Trophoblast cell (in vitro differentiated cells and primary cell): ENCODE results near the gene SMIM12.
"Not testable (repeated sequence)": the region's sequence is repeated elsewhere in the genome, so short reads cannot be mapped to it uniquely, and the experiment has no call there.

Experiments used
- DNase-seq, 2 donors: peaks; one replicate each; pipeline ENCODE4 v3.0.0-alpha.2; 2016
- H2AFZ ChIP-seq: 2 replicates; pipeline ENCODE4 v1.6.1; 2013; ENCODE audit warnings: low read length, moderate library complexity, mild to moderate bottlenecking; ENCODE audit not compliant: insufficient read depth, poor library complexity
- H2AK5ac ChIP-seq: 2 replicates; pipeline ENCODE4 v1.6.1; 2013; ENCODE audit warnings: mild to moderate bottlenecking, low read length
- H2BK120ac ChIP-seq: 2 replicates; pipeline ENCODE4 v1.6.1; 2013; ENCODE audit warnings: low read length, mild to moderate bottlenecking, moderate library complexity; ENCODE audit not compliant: insufficient read depth, poor library complexity
- H2BK12ac ChIP-seq: 2 replicates; pipeline ENCODE4 v1.6.1; 2013; ENCODE audit warnings: mild to moderate bottlenecking, low read length, moderate library complexity
- H2BK5ac ChIP-seq: 2 replicates; pipeline ENCODE4 v1.6.1; 2013; ENCODE audit warnings: low read length, low read depth, moderate library complexity, mild to moderate bottlenecking; ENCODE audit not compliant: poor library complexity
- H3K14ac ChIP-seq: 2 replicates; pipeline ENCODE4 v1.6.1; 2013; ENCODE audit warnings: mild to moderate bottlenecking, low read length
- H3K18ac ChIP-seq: 2 replicates; pipeline ENCODE4 v1.6.1; 2013; ENCODE audit warnings: mild to moderate bottlenecking, low read length
- H3K23ac ChIP-seq: 2 replicates; pipeline ENCODE4 v1.6.1; 2013; ENCODE audit warnings: low read length
- H3K27ac ChIP-seq: 2 replicates; pipeline ENCODE4 v1.5.1; 2013; ENCODE audit warnings: low read depth, mild to moderate bottlenecking, inconsistent platforms, low read length, moderate library complexity
- H3K27me3 ChIP-seq: 2 replicates; pipeline ENCODE4 v1.6.1; 2013; ENCODE audit warnings: inconsistent platforms, mild to moderate bottlenecking, low read length, moderate library complexity; ENCODE audit not compliant: insufficient read depth
- H3K36me3 ChIP-seq, 2 experiments: 1 replicate in 1 of 2; 2 replicates in 1 of 2; pipeline ENCODE4 v1.6.1; 2013; ENCODE audit warnings: low read length in 2 of 2, mild to moderate bottlenecking in 2 of 2, moderate library complexity in 1 of 2; ENCODE audit not compliant: insufficient read depth in 2 of 2, control insufficient read depth in 1 of 2
- H3K4ac ChIP-seq: 2 replicates; pipeline ENCODE4 v1.6.1; 2013; ENCODE audit warnings: low read depth, mild to moderate bottlenecking, low read length, moderate library complexity
- H3K4me1 ChIP-seq, 2 experiments: 1 replicate in 1 of 2; 2 replicates in 1 of 2; pipeline ENCODE4 v1.6.1; 2013; ENCODE audit warnings: low read length in 2 of 2, mild to moderate bottlenecking in 2 of 2, moderate library complexity in 1 of 2; ENCODE audit not compliant: insufficient read depth in 2 of 2, control insufficient read depth in 1 of 2
- H3K4me2 ChIP-seq: 2 replicates; pipeline ENCODE4 v1.6.1; 2013; ENCODE audit warnings: inconsistent platforms, mild to moderate bottlenecking, low read length, moderate library complexity
- H3K4me3 ChIP-seq: 2 replicates; pipeline ENCODE4 v1.5.1; 2013; ENCODE audit warnings: mild to moderate bottlenecking, low read depth, low read length, inconsistent platforms
- H3K79me1 ChIP-seq: one replicate; pipeline ENCODE4 v1.6.1; 2013; ENCODE audit warnings: low read length
- H3K79me2 ChIP-seq: 2 replicates; pipeline ENCODE4 v1.6.1; 2013; ENCODE audit warnings: low read length, mild to moderate bottlenecking; ENCODE audit not compliant: control insufficient read depth, insufficient read depth, poor library complexity
- H3K9ac ChIP-seq: 2 replicates; pipeline ENCODE4 v1.6.1; 2013; ENCODE audit warnings: mild to moderate bottlenecking, low read length
- H3K9me3 ChIP-seq: 2 replicates; pipeline ENCODE4 v1.6.1; 2013; ENCODE audit warnings: low read depth, mild to moderate bottlenecking, control low read depth, inconsistent platforms, low read length; ENCODE audit not compliant: insufficient read depth
- H4K12ac ChIP-seq: 2 replicates; pipeline ENCODE4 v1.6.1; 2013; ENCODE audit warnings: low read depth, mild to moderate bottlenecking, low read length, moderate library complexity
- H4K8ac ChIP-seq: 2 replicates; pipeline ENCODE4 v1.6.1; 2013; ENCODE audit warnings: low read depth, mild to moderate bottlenecking, low read length, moderate library complexity
- H4K91ac ChIP-seq: one replicate; pipeline ENCODE4 v1.6.1; 2013; ENCODE audit warnings: low read depth, mild to moderate bottlenecking, low read length, moderate library complexity
- WGBS: extraction: QIAGEN DNeasy Blood & Tissue Kit; methylation state at CpG from one replicate; pipeline ENCODE4 v1.1.7; 2013; ENCODE audit warnings: missing lambda C conversion rate; ENCODE audit not compliant: insufficient read length, insufficient coverage; ENCODE audit errors: extremely low coverage; 5-methylcytosine and 5-hydroxymethylcytosine counted together

Gene SMIM12

GRCh38 chr1:34824817-34825454 lies 34.6 kb downstream of the SMIM12 start:
- H3K9ac ChIP-seq: no peak overlapping the region
- H2BK5ac ChIP-seq: no peak overlapping the region
- no peak overlapping the region for H2AK5ac ChIP-seq
- WGBS: no CpG with 5 or more reads among the region's 3 CpGs
- no peaks in the 10 kb centered on the region for H3K79me2 ChIP-seq
- DNase-seq: no peak
- no peak overlapping the region for H3K18ac ChIP-seq
- H3K14ac ChIP-seq: no peak overlapping the region
- no peak overlapping the region for H2BK120ac ChIP-seq
- no peak overlapping the region for H4K91ac ChIP-seq
- H2AFZ ChIP-seq: no peak overlapping the region
- H3K36me3 ChIP-seq: no peaks in the 10 kb centered on the region
- no peak overlapping the region for H3K23ac ChIP-seq
- H2BK12ac ChIP-seq: no peak overlapping the region
- no peak overlapping the region for H3K4me2 ChIP-seq
- H3K79me1 ChIP-seq: peaks cover 1% of the 10 kb centered on the region
- no peaks in the 10 kb centered on the region for H3K27me3 ChIP-seq
- H4K12ac ChIP-seq: no peak overlapping the region
- no peak overlapping the region for H3K4ac ChIP-seq
- no peaks in the 10 kb centered on the region for H3K9me3 ChIP-seq
- no peak overlapping the region for H4K8ac ChIP-seq
- H3K4me3 ChIP-seq: no peak overlapping the region
- H3K4me1 ChIP-seq: peaks cover 8 to 10% of the 10 kb centered on the region in 2 experiments
- no peak overlapping the region for H3K27ac ChIP-seq

- no peak overlapping the region for H2BK12ac ChIP-seq
- no peak overlapping the region for H3K4me3 ChIP-seq
- no peak overlapping the region for H2AK5ac ChIP-seq
- no peak overlapping the region for H4K91ac ChIP-seq
- peaks cover 1% of the 10 kb centered on the region for H3K79me1 ChIP-seq
- H4K8ac ChIP-seq: no peak overlapping the region
- no peaks in the 10 kb centered on the region for H3K27me3 ChIP-seq
- no peaks in the 10 kb centered on the region for H3K9me3 ChIP-seq
- H2AFZ ChIP-seq: no peak overlapping the region
- H3K23ac ChIP-seq: no peak overlapping the region
- H3K4me1 ChIP-seq: peaks cover 8 to 10% of the 10 kb centered on the region in 2 experiments
- H3K4me2 ChIP-seq: no peak overlapping the region
- no peak overlapping the region for H3K9ac ChIP-seq
- no CpG with 5 or more reads among the region's 3 CpGs for WGBS
- H3K27ac ChIP-seq: no peak overlapping the region
- H3K79me2 ChIP-seq: no peaks in the 10 kb centered on the region
- H3K18ac ChIP-seq: no peak overlapping the region
- H3K36me3 ChIP-seq: no peaks in the 10 kb centered on the region
- no peak overlapping the region for H2BK5ac ChIP-seq
- H4K12ac ChIP-seq: no peak overlapping the region
- H3K4ac ChIP-seq: no peak overlapping the region
- H3K14ac ChIP-seq: no peak overlapping the region
- H2BK120ac ChIP-seq: no peak overlapping the region
- DNase-seq: no peak
Observed at GRCh38 chr1:34822202-34822601, 37.3 kb downstream of the SMIM12 start.

- H2BK5ac ChIP-seq, H3K4ac ChIP-seq, H3K4me1 ChIP-seq: not testable (repeated sequence)
Observed at GRCh38 chr1:34818862-34819261, 40.7 kb downstream of the SMIM12 start.

GRCh38 chr1:34816778-34817177 lies 42.8 kb downstream of the SMIM12 start:
- no peaks in the 10 kb centered on the region for H3K27me3 ChIP-seq
- H3K4ac ChIP-seq: no peak overlapping the region
- no peak overlapping the region for H3K27ac ChIP-seq
- no peak overlapping the region for H3K23ac ChIP-seq
- no peaks in the 10 kb centered on the region for H3K4me1 ChIP-seq
- no peak overlapping the region for H2AFZ ChIP-seq
- no peak overlapping the region for H3K9ac ChIP-seq
- no peak overlapping the region for H3K4me2 ChIP-seq
- no peaks in the 10 kb centered on the region for H3K9me3 ChIP-seq
- H3K4me3 ChIP-seq: no peak overlapping the region
- H2AK5ac ChIP-seq: no peak overlapping the region
- no peak overlapping the region for H3K18ac ChIP-seq
- no peak overlapping the region for H4K91ac ChIP-seq
- no peak overlapping the region for H4K12ac ChIP-seq
- no CpG with 5 or more reads among the region's 3 CpGs for WGBS
- H3K36me3 ChIP-seq: no peaks in the 10 kb centered on the region
- H3K14ac ChIP-seq: no peak overlapping the region
- no peak overlapping the region for H2BK12ac ChIP-seq
- no peak overlapping the region for H2BK120ac ChIP-seq
- no peaks in the 10 kb centered on the region for H3K79me2 ChIP-seq
- no peaks in the 10 kb centered on the region for H3K79me1 ChIP-seq
- H2BK5ac ChIP-seq: no peak overlapping the region
- no peak overlapping the region for H4K8ac ChIP-seq
- no peak for DNase-seq

More at GRCh38 chr1:34818862-34819261, 40.7 kb downstream of the SMIM12 start:
- WGBS: no CpG with 5 or more reads among the region's 2 CpGs
- H3K4me3 ChIP-seq, H4K12ac ChIP-seq, H3K9ac ChIP-seq, H3K79me2 ChIP-seq, H3K27me3 ChIP-seq, H3K79me1 ChIP-seq, H4K8ac ChIP-seq, H3K14ac ChIP-seq, H2AK5ac ChIP-seq, H2BK120ac ChIP-seq, H3K27ac ChIP-seq, H4K91ac ChIP-seq, H2AFZ ChIP-seq, H2BK12ac ChIP-seq, H3K36me3 ChIP-seq, DNase-seq, H3K18ac ChIP-seq, H3K9me3 ChIP-seq, H3K23ac ChIP-seq, H3K4me2 ChIP-seq: not testable (repeated sequence)
